GM23338 (cell line): ENCODE results near the gene EGFR. TPM values are rescaled to one million over a fixed set of nuclear protein-coding genes. Genes with fewer than 3 reads are reported as not detected.

ENCODE experiments used
- ATAC-seq: fragments of 200-7000 bp; cut with Tn5 transposase; 3 replicates; pipeline ENCODE4 v1.9.1; 2020
- DNase-seq: peaks from one replicate; pipeline ENCODE4 v3.0.0-alpha.2; 2015; ENCODE audit warnings: low spot score
- H2AFZ ChIP-seq: fragments of 200-600 bp; sonication (generic); 2 replicates; pipeline ENCODE4 v1.8.0; 2016; ENCODE audit warnings: antibody characterized with exemption, mild to moderate bottlenecking, moderate library complexity
- H3F3A ChIP-seq: fragments of 200-600 bp; sonication (generic); replicated peaks from 2 replicates; pipeline ENCODE4 v1.8.0; 2017; ENCODE audit warnings: antibody characterized with exemption, mixed run types, low read depth
- H3K27ac ChIP-seq: fragments of 200-600 bp; sonication (generic); 2 replicates; pipeline ENCODE4 v1.6.1; 2016; ENCODE audit warnings: low read depth
- H3K27me3 ChIP-seq: fragments of 200-600 bp; sonication (generic); 2 replicates; pipeline ENCODE4 v1.8.0; 2016; ENCODE audit warnings: mild to moderate bottlenecking, mixed run types, moderate library complexity; ENCODE audit not compliant: insufficient read depth
- H3K36me3 ChIP-seq: fragments of 200-600 bp; sonication (generic); 2 replicates; pipeline ENCODE4 v1.8.0; 2016; ENCODE audit warnings: mild to moderate bottlenecking; ENCODE audit not compliant: insufficient read depth
- H3K4me1 ChIP-seq: fragments of 200-600 bp; sonication (generic); 2 replicates; pipeline ENCODE4 v1.8.0; 2016; ENCODE audit warnings: mild to moderate bottlenecking, moderate library complexity; ENCODE audit not compliant: insufficient read depth
- H3K4me2 ChIP-seq: fragments of 200-600 bp; sonication (generic); 2 replicates; pipeline ENCODE4 v1.7.1; 2017; ENCODE audit warnings: mixed run types
- H3K4me3 ChIP-seq: fragments of 200-600 bp; sonication (generic); 2 replicates; pipeline ENCODE4 v1.6.1; 2016; ENCODE audit warnings: mixed run types
- H3K79me2 ChIP-seq: fragments of 200-600 bp; sonication (generic); replicated peaks from 2 replicates; pipeline ENCODE4 v1.8.0; 2017; ENCODE audit warnings: mild to moderate bottlenecking; ENCODE audit not compliant: insufficient read depth
- H3K9me2 ChIP-seq: fragments of 200-600 bp; sonication (generic); 2 replicates; pipeline ENCODE4 v1.8.0; 2017; ENCODE audit not compliant: insufficient read depth
- H4K20me1 ChIP-seq: fragments of 200-600 bp; sonication (generic); replicated peaks from 2 replicates; pipeline ENCODE4 v1.8.0; 2017; ENCODE audit warnings: mild to moderate bottlenecking; ENCODE audit not compliant: insufficient read depth
- H3K27ac Mint-ChIP-seq: 2 replicates; pipeline ENCODE4 v1.8.0; 2020; ENCODE audit warnings: inconsistent platforms, mild to moderate bottlenecking, moderate library complexity, mixed read lengths
- H3K27me3 Mint-ChIP-seq: 3 replicates; pipeline ENCODE4 v1.8.0; 2022; ENCODE audit warnings: low read depth, mild to moderate bottlenecking, moderate library complexity, mixed read lengths, inconsistent platforms; ENCODE audit not compliant: insufficient read depth, poor library complexity
- H3K36me3 Mint-ChIP-seq: 3 replicates; pipeline ENCODE4 v1.8.0; 2021; ENCODE audit warnings: low read depth, mild to moderate bottlenecking, inconsistent platforms, moderate library complexity, mixed read lengths
- H3K4me1 Mint-ChIP-seq: 3 replicates; pipeline ENCODE4 v1.8.0; 2020; ENCODE audit warnings: mild to moderate bottlenecking, inconsistent platforms, mixed read lengths
- H3K4me3 Mint-ChIP-seq: 3 replicates; pipeline ENCODE4 v1.8.0; 2021; ENCODE audit warnings: moderate library complexity, mild to moderate bottlenecking, inconsistent platforms, mixed read lengths
- H3K9me3 Mint-ChIP-seq: 3 replicates; pipeline ENCODE4 v1.8.0; 2020; ENCODE audit warnings: moderate library complexity, mild to moderate bottlenecking, inconsistent platforms, mixed read lengths
- CREB1 ChIP-seq: fragments of 250-450 bp; sonication (Bioruptor Pico); IDR thresholded peaks from 2 replicates; pipeline ENCODE4 v1.5.0; 2020; ENCODE audit warnings: low read depth, mild to moderate bottlenecking, moderate library complexity
- EZH2 ChIP-seq: fragments of 200-600 bp; sonication (generic); IDR thresholded peaks from one replicate; pipeline ENCODE4 v1.8.0; 2017; ENCODE audit warnings: antibody characterized with exemption, mild to moderate bottlenecking, low read depth; ENCODE audit not compliant: unreplicated experiment
- EZH2phosphoT487 ChIP-seq: fragments of 200-600 bp; sonication (generic); IDR thresholded peaks from one replicate; pipeline ENCODE4 v1.8.1; 2018; ENCODE audit warnings: antibody characterized with exemption; ENCODE audit not compliant: unreplicated experiment
- JUNB ChIP-seq: IDR thresholded peaks from one replicate; pipeline ENCODE4 v1.6.1; 2016; ENCODE audit warnings: antibody characterized with exemption; ENCODE audit not compliant: unreplicated experiment
- NANOG ChIP-seq: IDR thresholded peaks from 2 replicates; pipeline ENCODE4 v1.6.1; 2016; ENCODE audit warnings: antibody characterized with exemption, borderline replicate concordance
- POLR2AphosphoS5 ChIP-seq: IDR thresholded peaks from 2 replicates; pipeline ENCODE4 v1.6.1; 2016; ENCODE audit warnings: antibody characterized with exemption, low read depth
- STAT1 ChIP-seq: IDR thresholded peaks from one replicate; pipeline ENCODE4 v1.6.1; 2016; ENCODE audit warnings: antibody characterized with exemption; ENCODE audit not compliant: unreplicated experiment
- ZNF114 ChIP-seq: fragments of 250-450 bp; sonication (Bioruptor Pico); IDR thresholded peaks from 2 replicates; pipeline ENCODE4 v1.5.0; 2020; ENCODE audit warnings: mild to moderate bottlenecking, moderate library complexity
- ZNF331 ChIP-seq: fragments of 250-450 bp; sonication (Bioruptor Pico); IDR thresholded peaks from 2 replicates; pipeline ENCODE4 v1.5.0; 2020; ENCODE audit warnings: low read depth, mild to moderate bottlenecking, moderate library complexity
- polyA plus RNA-seq: library from polyadenylated mRNA; unstranded; fragments of >200 nt; fragmentation: Nextera tagmentation; extraction: Ambion mirVana; gene quantifications from 2 replicates; pipeline ENCODE4 v1.2.1, GENCODE V29; 2016
- total RNA-seq: library from RNA; depleted of rRNA; stranded (reverse); fragments of >200 nt; shearing (Covaris generic); gene quantifications from 2 replicates; pipeline ENCODE4 v1.2.3, GENCODE V29; 2014
- TF ChIP-seq, protein P1 (sequence below): IDR thresholded peaks from 2 replicates; pipeline ENCODE4 v1.6.1; 2016; ENCODE audit warnings: antibody characterized with exemption
- TF ChIP-seq, protein P2 (sequence below): IDR thresholded peaks from one replicate; pipeline ENCODE4 v1.6.1; 2018; ENCODE audit warnings: antibody characterized with exemption; ENCODE audit not compliant: unreplicated experiment
- TF ChIP-seq, protein P3 (sequence below): fragments of 250-450 bp; sonication (Bioruptor Pico); IDR thresholded peaks from 2 replicates; pipeline ENCODE4 v1.5.0; 2020; ENCODE audit warnings: mild to moderate bottlenecking, moderate library complexity

Gene EGFR
- total and polyA plus RNA-seq, 2 experiments from 2014 or later, result 1.5 to 4.5 TPM

DNA sequence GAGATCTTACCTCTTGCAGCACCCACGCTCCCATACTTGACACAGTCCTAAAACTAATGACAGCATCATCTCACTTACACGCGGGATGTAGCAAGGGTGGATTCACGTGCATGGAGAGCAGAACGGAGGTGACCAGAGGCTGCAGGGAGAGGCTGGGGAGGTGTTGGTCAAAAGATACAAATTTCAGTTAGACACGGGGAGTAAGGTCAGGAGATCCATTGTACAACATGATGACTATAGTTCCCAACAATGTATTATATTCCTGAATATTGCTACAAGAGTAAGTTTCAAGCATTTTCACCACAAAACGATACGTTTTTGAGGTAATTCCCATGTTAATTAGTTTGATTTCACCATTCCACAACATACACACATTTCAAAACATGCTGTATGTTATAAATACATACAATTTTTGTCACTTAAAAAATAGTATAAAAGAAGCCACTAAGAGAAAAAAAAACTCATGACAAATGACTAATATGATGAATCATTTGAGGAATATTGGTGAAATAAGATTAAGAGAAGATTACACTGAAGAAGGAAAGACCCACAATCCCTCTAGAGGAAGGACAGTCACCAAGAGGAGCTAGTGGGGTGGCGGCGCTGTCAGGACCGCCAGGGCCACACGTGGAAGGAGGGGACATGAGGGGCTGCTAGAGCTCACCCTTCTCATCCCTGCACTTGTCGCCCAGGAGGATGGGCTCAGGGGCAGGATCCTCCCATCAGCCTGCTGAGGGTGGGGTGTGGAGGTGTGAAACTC lies 49.4 kb upstream of the EGFR start:
- H3K27me3 ChIP-seq, result no peaks in the 10 kb centered on the region
- H3K4me3 ChIP-seq, result no peak overlapping the region
- H3K36me3 ChIP-seq, result no peaks in the 10 kb centered on the region
- H4K20me1 ChIP-seq, result no peaks in the 10 kb centered on the region
- no peak overlapping the region for H2AFZ ChIP-seq
- Mint-ChIP-seq H3K36me3 (peaks cover 6% of the 10 kb centered on the region; the same call in 2 of the 3 replicates), H3K27me3 (no peaks in the 10 kb centered on the region), H3K27ac (no peak overlapping the region), H3K4me3 (no peak overlapping the region), H3K9me3 (peaks cover 13% of the 10 kb centered on the region), H3K4me1 (no peaks in the 10 kb centered on the region)
- 0 out of 2 replicates have a peak, but pooled peaks cover 3% of the 10 kb centered on the region for H3K9me2 ChIP-seq
- ATAC-seq (no peak), DNase-seq (no peak)
- H3K4me2 ChIP-seq, result no peak overlapping the region
- no peak overlapping the region for H3K27ac ChIP-seq
- H3F3A ChIP-seq, result no peaks in the 10 kb centered on the region
- TF ChIP-seq EZH2phosphoT487 (no peak), CREB1 (CRISPR knock-in tag) (no peak), EZH2 (no peak), ZNF331 (CRISPR knock-in tag) (no peak), JUNB (no peak), POLR2AphosphoS5 (no peak), NANOG (no peak), STAT1 (no peak), ZNF114 (CRISPR knock-in tag) (no peak)
- TF ChIP-seq, protein P1, sequence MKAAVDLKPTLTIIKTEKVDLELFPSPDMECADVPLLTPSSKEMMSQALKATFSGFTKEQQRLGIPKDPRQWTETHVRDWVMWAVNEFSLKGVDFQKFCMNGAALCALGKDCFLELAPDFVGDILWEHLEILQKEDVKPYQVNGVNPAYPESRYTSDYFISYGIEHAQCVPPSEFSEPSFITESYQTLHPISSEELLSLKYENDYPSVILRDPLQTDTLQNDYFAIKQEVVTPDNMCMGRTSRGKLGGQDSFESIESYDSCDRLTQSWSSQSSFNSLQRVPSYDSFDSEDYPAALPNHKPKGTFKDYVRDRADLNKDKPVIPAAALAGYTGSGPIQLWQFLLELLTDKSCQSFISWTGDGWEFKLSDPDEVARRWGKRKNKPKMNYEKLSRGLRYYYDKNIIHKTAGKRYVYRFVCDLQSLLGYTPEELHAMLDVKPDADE, result no peak
- TF ChIP-seq, protein P2, sequence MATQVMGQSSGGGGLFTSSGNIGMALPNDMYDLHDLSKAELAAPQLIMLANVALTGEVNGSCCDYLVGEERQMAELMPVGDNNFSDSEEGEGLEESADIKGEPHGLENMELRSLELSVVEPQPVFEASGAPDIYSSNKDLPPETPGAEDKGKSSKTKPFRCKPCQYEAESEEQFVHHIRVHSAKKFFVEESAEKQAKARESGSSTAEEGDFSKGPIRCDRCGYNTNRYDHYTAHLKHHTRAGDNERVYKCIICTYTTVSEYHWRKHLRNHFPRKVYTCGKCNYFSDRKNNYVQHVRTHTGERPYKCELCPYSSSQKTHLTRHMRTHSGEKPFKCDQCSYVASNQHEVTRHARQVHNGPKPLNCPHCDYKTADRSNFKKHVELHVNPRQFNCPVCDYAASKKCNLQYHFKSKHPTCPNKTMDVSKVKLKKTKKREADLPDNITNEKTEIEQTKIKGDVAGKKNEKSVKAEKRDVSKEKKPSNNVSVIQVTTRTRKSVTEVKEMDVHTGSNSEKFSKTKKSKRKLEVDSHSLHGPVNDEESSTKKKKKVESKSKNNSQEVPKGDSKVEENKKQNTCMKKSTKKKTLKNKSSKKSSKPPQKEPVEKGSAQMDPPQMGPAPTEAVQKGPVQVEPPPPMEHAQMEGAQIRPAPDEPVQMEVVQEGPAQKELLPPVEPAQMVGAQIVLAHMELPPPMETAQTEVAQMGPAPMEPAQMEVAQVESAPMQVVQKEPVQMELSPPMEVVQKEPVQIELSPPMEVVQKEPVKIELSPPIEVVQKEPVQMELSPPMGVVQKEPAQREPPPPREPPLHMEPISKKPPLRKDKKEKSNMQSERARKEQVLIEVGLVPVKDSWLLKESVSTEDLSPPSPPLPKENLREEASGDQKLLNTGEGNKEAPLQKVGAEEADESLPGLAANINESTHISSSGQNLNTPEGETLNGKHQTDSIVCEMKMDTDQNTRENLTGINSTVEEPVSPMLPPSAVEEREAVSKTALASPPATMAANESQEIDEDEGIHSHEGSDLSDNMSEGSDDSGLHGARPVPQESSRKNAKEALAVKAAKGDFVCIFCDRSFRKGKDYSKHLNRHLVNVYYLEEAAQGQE, result no peak
- TF ChIP-seq, protein P3, sequence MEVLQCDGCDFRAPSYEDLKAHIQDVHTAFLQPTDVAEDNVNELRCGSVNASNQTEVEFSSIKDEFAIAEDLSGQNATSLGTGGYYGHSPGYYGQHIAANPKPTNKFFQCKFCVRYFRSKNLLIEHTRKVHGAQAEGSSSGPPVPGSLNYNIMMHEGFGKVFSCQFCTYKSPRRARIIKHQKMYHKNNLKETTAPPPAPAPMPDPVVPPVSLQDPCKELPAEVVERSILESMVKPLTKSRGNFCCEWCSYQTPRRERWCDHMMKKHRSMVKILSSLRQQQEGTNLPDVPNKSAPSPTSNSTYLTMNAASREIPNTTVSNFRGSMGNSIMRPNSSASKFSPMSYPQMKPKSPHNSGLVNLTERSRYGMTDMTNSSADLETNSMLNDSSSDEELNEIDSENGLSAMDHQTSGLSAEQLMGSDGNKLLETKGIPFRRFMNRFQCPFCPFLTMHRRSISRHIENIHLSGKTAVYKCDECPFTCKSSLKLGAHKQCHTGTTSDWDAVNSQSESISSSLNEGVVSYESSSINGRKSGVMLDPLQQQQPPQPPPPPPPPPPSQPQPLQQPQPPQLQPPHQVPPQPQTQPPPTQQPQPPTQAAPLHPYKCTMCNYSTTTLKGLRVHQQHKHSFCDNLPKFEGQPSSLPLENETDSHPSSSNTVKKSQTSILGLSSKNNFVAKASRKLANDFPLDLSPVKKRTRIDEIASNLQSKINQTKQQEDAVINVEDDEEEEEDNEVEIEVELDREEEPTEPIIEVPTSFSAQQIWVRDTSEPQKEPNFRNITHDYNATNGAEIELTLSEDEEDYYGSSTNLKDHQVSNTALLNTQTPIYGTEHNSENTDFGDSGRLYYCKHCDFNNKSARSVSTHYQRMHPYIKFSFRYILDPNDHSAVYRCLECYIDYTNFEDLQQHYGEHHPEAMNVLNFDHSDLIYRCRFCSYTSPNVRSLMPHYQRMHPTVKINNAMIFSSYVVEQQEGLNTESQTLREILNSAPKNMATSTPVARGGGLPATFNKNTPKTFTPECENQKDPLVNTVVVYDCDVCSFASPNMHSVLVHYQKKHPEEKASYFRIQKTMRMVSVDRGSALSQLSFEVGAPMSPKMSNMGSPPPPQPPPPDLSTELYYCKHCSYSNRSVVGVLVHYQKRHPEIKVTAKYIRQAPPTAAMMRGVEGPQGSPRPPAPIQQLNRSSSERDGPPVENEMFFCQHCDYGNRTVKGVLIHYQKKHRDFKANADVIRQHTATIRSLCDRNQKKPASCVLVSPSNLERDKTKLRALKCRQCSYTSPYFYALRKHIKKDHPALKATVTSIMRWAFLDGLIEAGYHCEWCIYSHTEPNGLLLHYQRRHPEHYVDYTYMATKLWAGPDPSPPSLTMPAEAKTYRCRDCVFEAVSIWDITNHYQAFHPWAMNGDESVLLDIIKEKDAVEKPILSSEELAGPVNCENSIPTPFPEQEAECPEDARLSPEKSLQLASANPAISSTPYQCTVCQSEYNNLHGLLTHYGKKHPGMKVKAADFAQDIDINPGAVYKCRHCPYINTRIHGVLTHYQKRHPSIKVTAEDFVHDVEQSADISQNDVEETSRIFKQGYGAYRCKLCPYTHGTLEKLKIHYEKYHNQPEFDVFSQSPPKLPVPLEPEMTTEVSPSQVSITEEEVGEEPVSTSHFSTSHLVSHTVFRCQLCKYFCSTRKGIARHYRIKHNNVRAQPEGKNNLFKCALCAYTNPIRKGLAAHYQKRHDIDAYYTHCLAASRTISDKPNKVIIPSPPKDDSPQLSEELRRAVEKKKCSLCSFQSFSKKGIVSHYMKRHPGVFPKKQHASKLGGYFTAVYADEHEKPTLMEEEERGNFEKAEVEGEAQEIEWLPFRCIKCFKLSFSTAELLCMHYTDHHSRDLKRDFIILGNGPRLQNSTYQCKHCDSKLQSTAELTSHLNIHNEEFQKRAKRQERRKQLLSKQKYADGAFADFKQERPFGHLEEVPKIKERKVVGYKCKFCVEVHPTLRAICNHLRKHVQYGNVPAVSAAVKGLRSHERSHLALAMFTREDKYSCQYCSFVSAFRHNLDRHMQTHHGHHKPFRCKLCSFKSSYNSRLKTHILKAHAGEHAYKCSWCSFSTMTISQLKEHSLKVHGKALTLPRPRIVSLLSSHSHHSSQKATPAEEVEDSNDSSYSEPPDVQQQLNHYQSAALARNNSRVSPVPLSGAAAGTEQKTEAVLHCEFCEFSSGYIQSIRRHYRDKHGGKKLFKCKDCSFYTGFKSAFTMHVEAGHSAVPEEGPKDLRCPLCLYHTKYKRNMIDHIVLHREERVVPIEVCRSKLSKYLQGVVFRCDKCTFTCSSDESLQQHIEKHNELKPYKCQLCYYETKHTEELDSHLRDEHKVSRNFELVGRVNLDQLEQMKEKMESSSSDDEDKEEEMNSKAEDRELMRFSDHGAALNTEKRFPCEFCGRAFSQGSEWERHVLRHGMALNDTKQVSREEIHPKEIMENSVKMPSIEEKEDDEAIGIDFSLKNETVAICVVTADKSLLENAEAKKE (CRISPR knock-in tag), result no peak
- no peaks in the 10 kb centered on the region for H3K79me2 ChIP-seq
- H3K4me1 ChIP-seq, result no peaks in the 10 kb centered on the region
